ENCODE measurements around the gene CCNO. TPM values are rescaled to one million over a fixed set of nuclear protein-coding genes. Genes with fewer than 3 reads are reported as not detected.

The CCNO gene
- total RNA-seq, 1 experiment from 2014 or later, result 12.1 TPM

- Histone ChIP-seq H4K20me1 (ENCODE audit: insufficient read depth) (no peaks in the 10 kb centered on the region), H3K9me3 (ENCODE audit: control insufficient read depth in 1 of 2, insufficient read depth in 1 of 2, low read depth in 1 of 2, low read length in 2 of 2) (no peaks in the 10 kb centered on the region), H3K4me1 (ENCODE audit: control insufficient read depth in 1 of 2, insufficient read depth in 2 of 2, low read length in 2 of 2) (no peaks in the 10 kb centered on the region), H3K79me2 (ENCODE audit: insufficient read depth, low read length) (no peaks in the 10 kb centered on the region), H3K27ac (ENCODE audit: low read depth, low read length) (no peak overlapping the region), H3K4me2 (ENCODE audit: low read length) (no peak overlapping the region), H2AFZ (ENCODE audit: low read depth, low read length, poor library complexity, severe bottlenecking) (peak overlapping the region; percentile 66), H3K9ac (ENCODE audit: low read length) (no peak overlapping the region), H3K27me3 (ENCODE audit: insufficient read depth, low read length) (no peaks in the 10 kb centered on the region), H3K4me3 (replicated peaks in 1 of 2; ENCODE audit: low read depth in 1 of 2, low read length in 2 of 2) (no peak overlapping the region), H3K36me3 (ENCODE audit: control insufficient read depth in 1 of 2, insufficient read depth in 2 of 2, low read length in 2 of 2) (no peaks in the 10 kb centered on the region), H3K9me2 (ENCODE audit: insufficient read depth) (no peaks in the 10 kb centered on the region)
- DNase-seq (ENCODE audit: low read depth, low spot score) (no peak), ATAC-seq (no peak)
- RAD21 ChIA-PET (ENCODE audit: low non-redundant PET in 1 of 2, low total read pairs in 2 of 2, uncharacterized antibody in 2 of 2, unreplicated experiment in 2 of 2), result no interaction called here
- CTCF ChIA-PET, result interaction anchor here (1.9 kb wide), 1 partner anchor 503 kb away, joined by 9 read pairs; no protein-coding TSS in a partner anchor
- BruUV-seq (replicated peaks), result no TSS peak
- TF ChIP-seq EZH2 (IDR thresholded peaks at IDR 0.05) (no peak), MAX (IDR thresholded peaks at IDR 0.05) (no peak)
- TF ChIP-seq, protein P1, sequence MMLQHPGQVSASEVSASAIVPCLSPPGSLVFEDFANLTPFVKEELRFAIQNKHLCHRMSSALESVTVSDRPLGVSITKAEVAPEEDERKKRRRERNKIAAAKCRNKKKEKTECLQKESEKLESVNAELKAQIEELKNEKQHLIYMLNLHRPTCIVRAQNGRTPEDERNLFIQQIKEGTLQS (IDR thresholded peaks at IDR 0.05), result no peak
- intact Hi-C loops (cut with micrococcal nuclease), result loop anchor here (5.0 kb wide), 2 partner anchors 38 to 133 kb away; partner anchors contain the start of gene MCIDAS
- POLR2A ChIA-PET, result no interaction called here
These were observed 44.5 kb downstream of the CCNO start for GRCh38 chr5:55188656-55189540.

- Histone ChIP-seq H3K79me2 (ENCODE audit: insufficient read depth, low read length) (no peaks in the 10 kb centered on the region), H3K36me3 (ENCODE audit: control insufficient read depth in 1 of 2, insufficient read depth in 2 of 2, low read length in 2 of 2) (no peaks in the 10 kb centered on the region), H3K9ac (ENCODE audit: low read length) (no peak overlapping the region), H3K4me2 (ENCODE audit: low read length) (no peak overlapping the region), H3K4me3 (replicated peaks in 1 of 2; ENCODE audit: low read depth in 1 of 2, low read length in 2 of 2) (no peak overlapping the region), H3K27me3 (ENCODE audit: insufficient read depth, low read length) (no peaks in the 10 kb centered on the region), H3K27ac (ENCODE audit: low read depth, low read length) (no peak overlapping the region), H4K20me1 (ENCODE audit: insufficient read depth) (no peaks in the 10 kb centered on the region), H3K4me1 (ENCODE audit: control insufficient read depth in 1 of 2, insufficient read depth in 2 of 2, low read length in 2 of 2) (no peaks in the 10 kb centered on the region), H3K9me2 (ENCODE audit: insufficient read depth) (no peaks in the 10 kb centered on the region), H2AFZ (ENCODE audit: low read depth, low read length, poor library complexity, severe bottlenecking) (peak overlapping the region; percentile 66), H3K9me3 (ENCODE audit: control insufficient read depth in 1 of 2, insufficient read depth in 1 of 2, low read depth in 1 of 2, low read length in 2 of 2) (no peaks in the 10 kb centered on the region)
- CTCF ChIA-PET, result interaction anchor here (0.6 to 1.9 kb wide), 16 partner anchors 10 to 1021 kb away, joined by 3 to 12 read pairs (median 4); partner anchors contain the start of genes CCNO and CDC20B
- no TSS peak for BruUV-seq (replicated peaks)
- RAD21 ChIA-PET (ENCODE audit: low non-redundant PET in 1 of 2, low total read pairs in 2 of 2, uncharacterized antibody in 2 of 2, unreplicated experiment in 2 of 2), result no interaction called here
- ATAC-seq, result peak; percentile 95
- POLR2A ChIA-PET, result interaction anchor here (0.5 kb wide), 1 partner anchor 944 kb away, joined by 3 read pairs; no protein-coding TSS in a partner anchor
- DNase-seq (ENCODE audit: low read depth, low spot score), result peak; percentile 57
- intact Hi-C loops (cut with micrococcal nuclease), result loop anchor here (1.0 to 5.0 kb wide), 3 partner anchors 40 to 507 kb away; partner anchors contain the start of gene MCIDAS
- TF ChIP-seq SIN3A (IDR thresholded peaks at IDR 0.05; ENCODE audit: low read depth), result no peak
- no peak for TF ChIP-seq EGR1 (IDR thresholded peaks at IDR 0.05; ENCODE audit: low read depth)
- TF ChIP-seq CEBPB (IDR thresholded peaks at IDR 0.05; ENCODE audit: low read depth), result no peak
- peak; percentile 80 for TF ChIP-seq RAD21 (IDR thresholded peaks at IDR 0.05; ENCODE audit: low read depth)
- TF ChIP-seq EZH2 (IDR thresholded peaks at IDR 0.05), result no peak
- no peak for TF ChIP-seq FOSL1 (IDR thresholded peaks at IDR 0.05; ENCODE audit: low read depth)
- TF ChIP-seq, protein P2, sequence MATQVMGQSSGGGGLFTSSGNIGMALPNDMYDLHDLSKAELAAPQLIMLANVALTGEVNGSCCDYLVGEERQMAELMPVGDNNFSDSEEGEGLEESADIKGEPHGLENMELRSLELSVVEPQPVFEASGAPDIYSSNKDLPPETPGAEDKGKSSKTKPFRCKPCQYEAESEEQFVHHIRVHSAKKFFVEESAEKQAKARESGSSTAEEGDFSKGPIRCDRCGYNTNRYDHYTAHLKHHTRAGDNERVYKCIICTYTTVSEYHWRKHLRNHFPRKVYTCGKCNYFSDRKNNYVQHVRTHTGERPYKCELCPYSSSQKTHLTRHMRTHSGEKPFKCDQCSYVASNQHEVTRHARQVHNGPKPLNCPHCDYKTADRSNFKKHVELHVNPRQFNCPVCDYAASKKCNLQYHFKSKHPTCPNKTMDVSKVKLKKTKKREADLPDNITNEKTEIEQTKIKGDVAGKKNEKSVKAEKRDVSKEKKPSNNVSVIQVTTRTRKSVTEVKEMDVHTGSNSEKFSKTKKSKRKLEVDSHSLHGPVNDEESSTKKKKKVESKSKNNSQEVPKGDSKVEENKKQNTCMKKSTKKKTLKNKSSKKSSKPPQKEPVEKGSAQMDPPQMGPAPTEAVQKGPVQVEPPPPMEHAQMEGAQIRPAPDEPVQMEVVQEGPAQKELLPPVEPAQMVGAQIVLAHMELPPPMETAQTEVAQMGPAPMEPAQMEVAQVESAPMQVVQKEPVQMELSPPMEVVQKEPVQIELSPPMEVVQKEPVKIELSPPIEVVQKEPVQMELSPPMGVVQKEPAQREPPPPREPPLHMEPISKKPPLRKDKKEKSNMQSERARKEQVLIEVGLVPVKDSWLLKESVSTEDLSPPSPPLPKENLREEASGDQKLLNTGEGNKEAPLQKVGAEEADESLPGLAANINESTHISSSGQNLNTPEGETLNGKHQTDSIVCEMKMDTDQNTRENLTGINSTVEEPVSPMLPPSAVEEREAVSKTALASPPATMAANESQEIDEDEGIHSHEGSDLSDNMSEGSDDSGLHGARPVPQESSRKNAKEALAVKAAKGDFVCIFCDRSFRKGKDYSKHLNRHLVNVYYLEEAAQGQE (IDR thresholded peaks at IDR 0.05; ENCODE audit: low read depth), result no peak
- TF ChIP-seq POLR2A (IDR thresholded peaks at IDR 0.05; ENCODE audit: borderline replicate concordance, extremely low read depth, insufficient read depth, insufficient read length), result no peak
- TF ChIP-seq, protein P1 (IDR thresholded peaks at IDR 0.05), result no peak
- no peak for TF ChIP-seq SP1 (IDR thresholded peaks at IDR 0.05; ENCODE audit: low read depth)
- TF ChIP-seq YY1 (IDR thresholded peaks at IDR 0.05; ENCODE audit: extremely low read depth, insufficient replicate concordance, low read depth, low read length), result no peak
These were observed 46.0 kb downstream of the CCNO start for GRCh38 chr5:55187370-55187769.
